GM18861 (cell line): ENCODE measurements around the gene UQCRC1.

Experiments
- ATAC-seq: cut with Tn5 transposase; IDR thresholded peaks from one replicate; pipeline ENCODE4 v1.9.1; 2021; ENCODE audit not compliant: unreplicated experiment

UQCRC1 gene

GRCh38 chr3:48609088-48610005 is at the start of gene UQCRC1:
Gene UQCRC1, minus strand, starts transcription at chr3:48609646. Its CDS starts 26 bp downstream, at chr3:48609620.
- peak; percentile 94 for ATAC-seq

- ATAC-seq, result no peak
These were observed 47.4 kb upstream of the UQCRC1 start for GRCh38 chr3:48656841-48657281.

- peak; percentile 62 for ATAC-seq
These were observed 46.8 kb upstream of the UQCRC1 start for GRCh38 chr3:48656061-48656840.

- no peak for ATAC-seq
These were observed 46.2 kb upstream of the UQCRC1 start for GRCh38 chr3:48655606-48656005.

- no peak for ATAC-seq
These were observed 45.6 kb upstream of the UQCRC1 start for GRCh38 chr3:48655063-48655462.

- no peak for ATAC-seq
These were observed 43.7 kb upstream of the UQCRC1 start for GRCh38 chr3:48652923-48653715.

GRCh38 chr3:48651771-48652170 is 42.3 kb upstream of the UQCRC1 start:
- no peak for ATAC-seq

- ATAC-seq, result no peak
These were observed 41.3 kb upstream of the UQCRC1 start for GRCh38 chr3:48650723-48651122.

- ATAC-seq, result no peak
These were observed 38.9 kb upstream of the UQCRC1 start for GRCh38 chr3:48648188-48648850.

- no peak for ATAC-seq
These were observed 38.3 kb upstream of the UQCRC1 start for GRCh38 chr3:48647714-48648113.

- no peak for ATAC-seq
These were observed 35.7 kb upstream of the UQCRC1 start for GRCh38 chr3:48644898-48645760.

- no peak for ATAC-seq
These were observed 33.2 kb upstream of the UQCRC1 start for GRCh38 chr3:48642605-48643004.

GRCh38 chr3:48641396-48641795 is 31.9 kb upstream of the UQCRC1 start:
- no peak for ATAC-seq

- ATAC-seq, result no peak
These were observed 30.6 kb upstream of the UQCRC1 start for GRCh38 chr3:48639944-48640606.

- ATAC-seq, result no peak
These were observed 27.9 kb upstream of the UQCRC1 start for GRCh38 chr3:48637305-48637704.

GRCh38 chr3:48636149-48636655 is 26.8 kb upstream of the UQCRC1 start:
- no peak for ATAC-seq

GRCh38 chr3:48635222-48636021 is 26.0 kb upstream of the UQCRC1 start, which contains the start of gene SLC26A6:
Gene SLC26A6, minus strand, starts transcription at chr3:48635461. Its CDS starts 68 bp downstream, at chr3:48635393.
- ATAC-seq, result peak; percentile 68

GRCh38 chr3:48634661-48635221 is 25.3 kb upstream of the UQCRC1 start:
- no peak for ATAC-seq
